ENCODE measurements around the gene ALOXE3.
"Not testable (repeated sequence)": the region's sequence is repeated elsewhere in the genome, so short reads cannot be mapped to it uniquely, and the experiment has no call there.

Gene ALOXE3

GRCh38 chr17:8087952-8088230 lies 30.4 kb downstream of the ALOXE3 start:
- no peak for DNase-seq

GRCh38 chr17:8087075-8087951 lies 31.0 kb downstream of the ALOXE3 start, which contains the start of gene ALOX12B:
TSS of gene ALOX12B (minus strand) at chr17:8087716. CDS start at chr17:8087442, 274 bp downstream.
- no peak for DNase-seq

- DNase-seq: no peak
These were observed 34.1 kb downstream of the ALOXE3 start for GRCh38 chr17:8084250-8084649.

- DNase-seq: no peak
These were observed 36.0 kb downstream of the ALOXE3 start for GRCh38 chr17:8082292-8082691.

- no peak for DNase-seq
These were observed 36.4 kb downstream of the ALOXE3 start for GRCh38 chr17:8081876-8082275.

- DNase-seq: no peak
These were observed 37.5 kb downstream of the ALOXE3 start for GRCh38 chr17:8080799-8081219.

GRCh38 chr17:8080208-8080798 lies 38.0 kb downstream of the ALOXE3 start:
- DNase-seq: no peak

- peak; percentile 29 to 53 for DNase-seq
These were observed 38.8 kb downstream of the ALOXE3 start for GRCh38 chr17:8079291-8080207.

- not testable (repeated sequence) for DNase-seq
These were observed 40.4 kb downstream of the ALOXE3 start for GRCh38 chr17:8077939-8078338.

GRCh38 chr17:8076502-8077266 lies 41.6 kb downstream of the ALOXE3 start:
- DNase-seq: no peak

GRCh38 chr17:8075574-8076342 lies 42.6 kb downstream of the ALOXE3 start:
- DNase-seq: no peak

- DNase-seq: no peak
These were observed 43.2 kb downstream of the ALOXE3 start for GRCh38 chr17:8075081-8075480.

- DNase-seq: no peak
These were observed 43.8 kb downstream of the ALOXE3 start for GRCh38 chr17:8074554-8074953.

- peak; percentile 20 to 33 for DNase-seq
These were observed 44.5 kb downstream of the ALOXE3 start for GRCh38 chr17:8073627-8074484.

- no peak for DNase-seq
These were observed 45.4 kb downstream of the ALOXE3 start for GRCh38 chr17:8072729-8073461.

- DNase-seq: no peak
These were observed 46.0 kb downstream of the ALOXE3 start for GRCh38 chr17:8072341-8072728.

- no peak for DNase-seq
These were observed 46.8 kb downstream of the ALOXE3 start for GRCh38 chr17:8071496-8071895.

GRCh38 chr17:8069587-8069860 lies 48.8 kb downstream of the ALOXE3 start:
- DNase-seq: no peak

GRCh38 chr17:8068736-8069586 lies 49.4 kb downstream of the ALOXE3 start:
- no peak for DNase-seq
